Adrenal gland (tissue), 12 donors: ENCODE results near the gene SLC24A3. TPM values are rescaled to one million over a fixed set of nuclear protein-coding genes. Genes with fewer than 3 reads are reported as not detected.
"Not testable (repeated sequence)": the region's sequence is repeated elsewhere in the genome, so short reads cannot be mapped to it uniquely, and the experiment has no call there.

Experiments used
- DNase-seq, 7 donors: peaks; one replicate each; pipeline ENCODE4 v3.0.0-alpha.2; 2019 to 2020
- H3K27ac ChIP-seq, 5 donors: fragments of 200-600 bp; sonication (generic) in 4 of 5; 1 replicate in 3 of 5; 2 replicates in 2 of 5; pipeline versions ENCODE4 v1.5.1 to v1.8.0; 2016 to 2020; ENCODE audit warnings: mild to moderate bottlenecking in 1 of 5
- H3K27me3 ChIP-seq: fragments of 200-600 bp; 2 replicates; pipeline ENCODE4 v1.8.0; 2021
- H3K36me3 ChIP-seq, 2 donors: fragments of 200-600 bp; replicated peaks in 1 of 2; 1 replicate in 1 of 2; 2 replicates in 1 of 2; pipeline versions ENCODE4 v1.5.1 to v1.8.0; 2018 to 2022
- H3K4me1 ChIP-seq, 2 donors: fragments of 200-600 bp; replicated peaks in 1 of 2; 1 replicate in 1 of 2; 2 replicates in 1 of 2; pipeline versions ENCODE4 v1.5.1 to v1.8.0; 2018 to 2021
- H3K4me3 ChIP-seq, 4 donors: fragments of 200-600 bp; sonication (generic) in 3 of 4; one replicate each; pipeline ENCODE4 v1.5.1; 2016 to 2018
- H3K9me3 ChIP-seq, 3 donors: fragments of 200-600 bp; sonication (generic) in 1 of 3; replicated peaks in 1 of 3; 1 replicate in 2 of 3; 2 replicates in 1 of 3; pipeline versions ENCODE4 v1.5.1 to v1.8.0; 2016 to 2021
- CTCF ChIP-seq, 6 experiments: fragments of 450-650 bp in 4 of 6; fragments of 200-600 bp in 2 of 6; sonication (generic) in 1 of 6; IDR thresholded peaks; 1 replicate in 5 of 6; 2 replicates in 1 of 6; pipeline versions ENCODE4 v1.5.1 to v1.8.0; 2016 to 2021; ENCODE audit warnings: antibody characterized with exemption in 6 of 6, mild to moderate bottlenecking in 2 of 6, moderate library complexity in 1 of 6
- POLR2A ChIP-seq, 2 donors: fragments of 450-650 bp; IDR thresholded peaks; one replicate each; pipeline ENCODE4 v1.6.1; 2017; ENCODE audit warnings: antibody characterized with exemption in 2 of 2, mild to moderate bottlenecking in 2 of 2, moderate library complexity in 1 of 2
- WGBS, 4 donors: extraction: QIAGEN DNeasy Blood & Tissue Kit in 2 of 4; methylation state at CpG; one replicate each; pipeline versions ENCODE4 v1.1.5 to v1.1.7; 2013 to 2017; 5-methylcytosine and 5-hydroxymethylcytosine counted together
- intact Hi-C, 2 donors: fragments of 100-400 bp; cut with DNase I; formaldehyde crosslinking; loops; one replicate each; pipeline versions ENCODE4 v1.14.1 to v1.15.0; 2022 to 2023
- polyA plus RNA-seq, 3 donors: library from polyadenylated mRNA; stranded (reverse); fragments of 200-250 nt in 2 of 3; fragments of 350-450 nt in 1 of 3; fragmentation: Illumina TruSeq in 1 of 3; extraction: RNeasy Lipid Tissue Mini Kit (QIAGEN cat#74804) in 1 of 3; gene quantifications; one replicate each; pipeline ENCODE4 v1.2.3, GENCODE V29; 2013 to 2014
- total RNA-seq, 9 donors: library from RNA; depleted of rRNA in 4 of 9; stranded (reverse); fragments of >200 nt in 4 of 9; fragments of 120-200 nt in 1 of 9; fragmentation: NEBNext Ultra II Directional in 1 of 9; extraction: Animal tissue kit (Norgen Biotek cat#: 25700) in 1 of 9; gene quantifications; one replicate each; pipeline versions ENCODE4 v1.1.0 to v1.2.4, GENCODE V29; 2013 to 2023
- donor health status: healthy with polysubstance abuse.
- donor health status: Bipolar disorder and iron deficiency.
- donor health status: DM: yes; HTN: yes; CAD: no.
- donor health status: DM: no; HTN: no; CAD: no.
- donor health status: DM: no; HTN: no; CAD: no.
- donor health status: DM: yes; HTN: yes; CAD: no.

The SLC24A3 gene
- total and polyA plus RNA-seq, 12 donors, result 0.89 to 44.4 (median 2.7) TPM

DNA sequence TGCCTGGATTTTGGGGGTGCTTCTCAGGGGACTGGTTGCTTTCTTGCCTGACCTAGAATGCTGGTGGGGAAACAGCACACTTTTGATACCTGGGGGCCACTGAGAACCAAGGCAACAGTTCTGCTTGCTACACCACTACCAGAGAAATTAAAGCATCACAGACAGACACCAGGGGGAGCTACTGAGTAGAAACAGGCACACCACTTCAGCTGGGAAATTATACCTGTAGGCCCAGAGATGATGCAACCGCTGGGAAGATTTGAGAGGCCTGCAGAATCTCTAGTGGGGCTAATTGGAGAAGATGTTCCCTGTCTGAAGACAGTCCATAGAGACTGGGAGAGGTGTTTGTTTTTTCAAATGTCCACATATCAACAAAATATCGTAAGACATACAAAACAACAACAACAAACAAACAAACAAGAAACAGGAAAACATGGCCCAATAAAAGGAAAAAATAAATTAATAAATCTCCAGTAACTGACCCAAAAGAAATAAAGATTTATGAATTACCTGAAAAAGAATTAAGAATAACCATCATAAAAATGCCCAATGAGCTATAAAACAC, 416.2 kb downstream of the SLC24A3 start:
- WGBS, 4 donors, result 48 to 93% (median 70%) methylated on average over 1 to 2 of the region's 2 CpGs
- intact Hi-C loops, result loop anchor here in 1 of 2 donors (5.0 kb wide), 1 partner anchor 34 kb away; no protein-coding TSS in a partner anchor
- DNase-seq, result peak; percentile 51 to 84 (median 70)
- no peaks in the 10 kb centered on the region for H3K9me3 ChIP-seq
- H3K36me3 ChIP-seq, result no peaks in the 10 kb centered on the region
- H3K27ac ChIP-seq, result no peak overlapping the region
- H3K4me3 ChIP-seq, result no peak overlapping the region
- H3K27me3 ChIP-seq, result no peaks in the 10 kb centered on the region
- no peaks in the 10 kb centered on the region for H3K4me1 ChIP-seq
- peak; percentile 57 to 69 (median 68) for TF ChIP-seq CTCF (IDR thresholded peaks at IDR 0.05)
- no peak for TF ChIP-seq POLR2A (IDR thresholded peaks at IDR 0.05)

DNA sequence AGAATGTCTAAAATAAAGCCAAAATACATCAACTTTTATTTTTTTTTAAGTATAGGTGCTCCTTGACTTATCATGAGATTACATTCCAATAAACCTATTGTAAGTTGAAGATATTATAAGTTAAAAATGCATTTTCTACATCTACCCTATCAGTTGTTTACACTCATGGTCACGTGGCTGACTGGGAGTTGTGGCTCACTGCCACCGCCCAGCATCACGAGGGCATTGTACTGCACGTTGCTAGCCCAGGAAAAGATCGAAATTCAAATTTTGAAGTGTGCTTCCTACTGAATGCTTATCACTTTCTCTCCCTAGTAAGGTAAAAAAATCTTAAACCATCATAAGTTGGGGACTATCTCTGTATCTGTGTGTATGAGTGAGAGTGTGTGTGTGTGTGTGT, 419.0 kb downstream of the SLC24A3 start:
- DNase-seq, result no peak
- no peaks in the 10 kb centered on the region for H3K4me1 ChIP-seq
- no peaks in the 10 kb centered on the region for H3K9me3 ChIP-seq
- no peaks in the 10 kb centered on the region for H3K27me3 ChIP-seq
- no peak overlapping the region for H3K27ac ChIP-seq
- intact Hi-C loops, result no loop called here
- no peaks in the 10 kb centered on the region for H3K36me3 ChIP-seq
- H3K4me3 ChIP-seq, result no peak overlapping the region
- TF ChIP-seq POLR2A (IDR thresholded peaks at IDR 0.05) (no peak), CTCF (IDR thresholded peaks at IDR 0.05) (no peak)
- WGBS, 4 donors, result 78 to 86% (median 81%) methylated on average over 5 of the region's 5 CpGs

DNA sequence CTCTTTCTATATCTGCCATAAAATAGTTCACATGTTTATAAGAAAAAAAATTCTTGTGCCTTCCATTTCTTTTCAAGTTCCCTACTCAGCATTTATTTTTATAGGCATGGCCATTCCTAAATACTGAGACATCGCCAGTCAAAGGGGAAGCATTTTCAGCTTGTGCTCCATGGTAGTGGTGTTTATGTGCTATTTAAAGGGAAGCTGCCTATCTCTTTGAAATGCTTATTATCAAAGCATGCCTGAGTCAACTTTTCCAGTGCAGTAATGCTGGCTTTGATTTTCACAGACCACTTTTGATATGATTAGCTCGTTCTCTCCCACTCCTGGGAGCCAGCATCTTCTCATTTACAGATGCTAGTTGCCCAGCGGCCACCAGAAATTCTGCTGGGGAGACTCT, 421.5 kb downstream of the SLC24A3 start:
- no peaks in the 10 kb centered on the region for H3K27me3 ChIP-seq

GRCh38 chr20:19639471-19640045, 427.1 kb downstream of the SLC24A3 start:
- H3K27me3 ChIP-seq, H3K4me3 ChIP-seq, DNase-seq, H3K27ac ChIP-seq, H3K9me3 ChIP-seq, H3K4me1 ChIP-seq, H3K36me3 ChIP-seq, intact Hi-C loops: not testable (repeated sequence)
- WGBS, 4 donors, result 94 to 96% (median 96%) methylated on average over 7 to 32 of the region's 32 CpGs

More for the DNA sequence above, 421.5 kb downstream of the SLC24A3 start:
- H3K36me3 ChIP-seq, result no peaks in the 10 kb centered on the region
- no peak for TF ChIP-seq POLR2A (IDR thresholded peaks at IDR 0.05)
- TF ChIP-seq CTCF (IDR thresholded peaks at IDR 0.05), result no peak
- WGBS, 4 donors, result 69 to 85% (median 77%) methylated on average over 3 of the region's 3 CpGs
- no peaks in the 10 kb centered on the region for H3K9me3 ChIP-seq
- no peak overlapping the region for H3K27ac ChIP-seq
- intact Hi-C loops, result no loop called here
- no peak overlapping the region for H3K4me3 ChIP-seq
- DNase-seq, result no peak
- no peaks in the 10 kb centered on the region for H3K4me1 ChIP-seq

GRCh38 chr20:19642860-19643259, 430.4 kb downstream of the SLC24A3 start:
- peak in 6 of 7 donors; percentile 18 to 60 (median 35) for DNase-seq
- Histone ChIP-seq H3K36me3 (no peaks in the 10 kb centered on the region), H3K9me3 (no peaks in the 10 kb centered on the region), H3K4me1 (peaks cover 0 to 3% of the 10 kb centered on the region in 2 donors), H3K27me3 (no peaks in the 10 kb centered on the region), H3K4me3 (no peak overlapping the region), H3K27ac (no peak overlapping the region)
- intact Hi-C loops, result no loop called here
- WGBS, 4 donors, result 44 to 54% (median 50%) methylated on average over 4 of the region's 4 CpGs
- TF ChIP-seq POLR2A (IDR thresholded peaks at IDR 0.05), result no peak
- no peak for TF ChIP-seq CTCF (IDR thresholded peaks at IDR 0.05)
